Suprapubic skin (tissue), 4 donors: Measurements from ENCODE around the gene GSDME.

Experiments used
- POLR2A ChIP-seq, 2 donors: fragments of 450-650 bp; IDR thresholded peaks; one replicate each; pipeline ENCODE4 v1.6.1; 2017; ENCODE audit warnings: antibody characterized with exemption in 2 of 2, mild to moderate bottlenecking in 2 of 2, moderate library complexity in 2 of 2
- POLR2AphosphoS5 ChIP-seq, 3 donors: sonication (generic); formaldehyde crosslinking; IDR thresholded peaks; one replicate each; pipeline ENCODE4 v1.6.1; 2017; ENCODE audit warnings: antibody characterized with exemption in 3 of 3
- TF ChIP-seq, protein P1 (sequence below), 2 donors: fragments of 200-600 bp in 1 of 2; fragments of 450-650 bp in 1 of 2; sonication (generic) in 1 of 2; IDR thresholded peaks; one replicate each; pipeline ENCODE4 v1.5.1; 2016 to 2019; ENCODE audit warnings: antibody characterized with exemption in 2 of 2, mild to moderate bottlenecking in 1 of 2, moderate library complexity in 1 of 2

DNA sequence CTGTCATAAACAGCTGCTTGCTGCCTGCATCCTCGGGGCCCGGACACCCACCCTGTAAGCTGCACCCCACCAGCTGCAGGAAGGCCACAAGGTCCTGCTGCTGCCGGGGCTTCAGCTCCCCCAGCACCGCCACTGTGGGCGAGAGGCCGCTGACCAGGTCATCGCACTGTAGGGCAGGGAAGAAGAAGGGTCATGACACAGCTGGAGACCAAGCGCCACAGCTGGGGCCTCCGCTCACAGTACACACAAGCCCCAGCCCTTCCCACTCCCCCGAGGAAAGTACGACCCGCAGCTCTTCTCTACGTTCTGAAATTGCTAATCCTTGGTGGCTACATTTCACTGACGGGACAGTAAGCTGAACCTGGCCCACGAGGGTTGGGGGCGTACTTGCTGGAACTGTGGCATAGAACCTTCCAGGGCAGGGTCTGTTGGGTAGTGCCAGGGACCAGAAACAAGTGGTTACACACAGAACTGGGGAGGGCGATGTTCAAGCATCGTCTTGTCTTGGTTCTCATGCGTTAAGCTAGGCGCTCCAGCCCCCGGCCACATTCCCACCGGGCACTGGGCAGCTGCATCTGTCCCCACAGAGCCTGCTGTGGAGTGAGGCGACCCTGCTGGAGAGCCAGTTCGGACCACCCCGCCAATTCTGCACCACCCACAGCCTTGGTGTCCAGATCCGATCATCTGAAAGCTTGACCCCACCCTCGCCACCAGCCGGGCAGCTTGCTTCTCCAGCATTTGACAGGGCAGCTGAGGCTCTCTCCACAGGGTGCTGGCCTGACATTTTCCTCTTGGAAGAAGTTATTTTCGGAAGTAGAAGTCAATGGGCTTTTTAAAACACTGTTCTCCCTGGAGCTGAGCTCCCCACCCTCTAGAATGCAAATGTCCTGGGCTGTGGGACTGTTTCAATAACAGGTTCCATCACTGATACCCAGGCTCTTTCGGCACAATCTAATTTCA is 50.8 kb downstream of the GSDME start:
- TF ChIP-seq, protein P1, sequence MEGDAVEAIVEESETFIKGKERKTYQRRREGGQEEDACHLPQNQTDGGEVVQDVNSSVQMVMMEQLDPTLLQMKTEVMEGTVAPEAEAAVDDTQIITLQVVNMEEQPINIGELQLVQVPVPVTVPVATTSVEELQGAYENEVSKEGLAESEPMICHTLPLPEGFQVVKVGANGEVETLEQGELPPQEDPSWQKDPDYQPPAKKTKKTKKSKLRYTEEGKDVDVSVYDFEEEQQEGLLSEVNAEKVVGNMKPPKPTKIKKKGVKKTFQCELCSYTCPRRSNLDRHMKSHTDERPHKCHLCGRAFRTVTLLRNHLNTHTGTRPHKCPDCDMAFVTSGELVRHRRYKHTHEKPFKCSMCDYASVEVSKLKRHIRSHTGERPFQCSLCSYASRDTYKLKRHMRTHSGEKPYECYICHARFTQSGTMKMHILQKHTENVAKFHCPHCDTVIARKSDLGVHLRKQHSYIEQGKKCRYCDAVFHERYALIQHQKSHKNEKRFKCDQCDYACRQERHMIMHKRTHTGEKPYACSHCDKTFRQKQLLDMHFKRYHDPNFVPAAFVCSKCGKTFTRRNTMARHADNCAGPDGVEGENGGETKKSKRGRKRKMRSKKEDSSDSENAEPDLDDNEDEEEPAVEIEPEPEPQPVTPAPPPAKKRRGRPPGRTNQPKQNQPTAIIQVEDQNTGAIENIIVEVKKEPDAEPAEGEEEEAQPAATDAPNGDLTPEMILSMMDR (IDR thresholded peaks at IDR 0.05), result no peak
- TF ChIP-seq POLR2A (IDR thresholded peaks at IDR 0.05), result no peak
- TF ChIP-seq POLR2AphosphoS5 (IDR thresholded peaks at IDR 0.05), result no peak
